ENCODE data around the gene DCXR. TPM values are rescaled to one million over a fixed set of nuclear protein-coding genes. Genes with fewer than 3 reads are reported as not detected.

DCXR gene
- total and polyA plus RNA-seq, 2 donors (not counting 3 experiments of a cell fraction or from before 2014, with no cell fraction given), result 93.0 to 178 TPM

DNA sequence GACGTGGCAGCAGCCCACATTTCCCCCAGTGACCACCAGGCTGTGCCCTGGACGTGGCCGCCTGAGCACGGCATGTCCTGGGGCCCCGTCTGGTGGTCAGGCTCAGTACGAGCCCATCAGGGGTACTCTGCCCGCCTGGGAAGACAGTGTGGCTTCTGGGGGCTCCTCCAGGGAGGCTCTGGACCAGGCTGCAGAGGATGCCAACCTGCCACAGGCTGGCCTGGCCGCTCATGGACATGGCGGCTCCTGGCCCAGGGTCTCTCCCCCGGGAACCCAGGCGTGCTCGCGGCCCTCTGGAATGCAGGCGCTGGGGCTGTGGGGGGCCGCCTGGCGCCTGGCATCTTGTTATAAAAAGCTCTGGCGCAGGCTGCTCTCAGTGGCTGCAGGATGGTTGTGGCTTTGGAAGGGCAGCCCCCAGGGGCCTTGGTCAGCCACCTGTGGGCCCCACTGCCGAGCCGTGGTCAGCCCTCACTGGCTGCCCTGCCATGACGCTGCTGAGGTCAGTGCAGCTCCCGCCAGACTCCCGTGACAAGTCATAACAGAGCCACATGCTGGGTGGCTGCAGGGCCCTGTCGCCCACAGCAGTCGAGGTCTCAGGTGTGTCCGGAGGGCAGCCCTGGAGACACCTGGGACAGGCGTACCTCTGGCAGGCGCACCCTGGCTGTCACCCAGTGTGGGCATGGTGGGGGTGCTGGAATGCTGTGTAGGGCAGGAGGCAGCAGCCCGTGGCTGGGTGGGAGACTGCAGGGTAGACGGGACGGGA lies 29.8 kb downstream of the DCXR start:
- Histone ChIP-seq H3K9me1 (replicated peaks; ENCODE audit: control insufficient read depth, extremely low read depth, insufficient read depth, low read length) (no peaks in the 10 kb centered on the region), H3K27me3 (ENCODE audit: control insufficient read depth in 2 of 2, insufficient read depth in 2 of 2, low read length in 2 of 2) (no peaks in the 10 kb centered on the region), H3K4me1 (ENCODE audit: control insufficient read depth, extremely low read depth, insufficient read depth, low read length) (peaks cover 13% of the 10 kb centered on the region), H3K79me2 (ENCODE audit: control insufficient read depth, insufficient read depth, low read length) (no peaks in the 10 kb centered on the region), H3K9me3 (replicated peaks; ENCODE audit: control insufficient read depth, insufficient read depth, low read length) (no peaks in the 10 kb centered on the region), H3K36me3 (ENCODE audit: control insufficient read depth in 2 of 2, extremely low read depth in 1 of 2, insufficient read depth in 2 of 2, low read length in 2 of 2) (no peaks in the 10 kb centered on the region), H3K4me2 (ENCODE audit: insufficient read depth, low read length) (no peak overlapping the region), H3K4me3 (replicated peaks in 1 of 3; ENCODE audit: insufficient read depth in 1 of 3, low read depth in 1 of 3, low read length in 3 of 3) (no peak overlapping the region), H3K27ac (ENCODE audit: insufficient read depth, low read depth, low read length) (no peak overlapping the region), H3K9ac (replicated peaks; ENCODE audit: extremely low read depth, insufficient read depth, low read length) (no peak overlapping the region), H2AFZ (ENCODE audit: low read depth, low read length) (no peak overlapping the region), H4K20me1 (replicated peaks; ENCODE audit: control insufficient read depth, extremely low read depth, insufficient read depth, low read length) (no peaks in the 10 kb centered on the region)
- POLR2A ChIA-PET, result no interaction called here
- FAIRE-seq (no peak), DNase-seq (ENCODE audit: low read depth, low spot score) (no peak)
- no peak for TF ChIP-seq FOS (IDR thresholded peaks at IDR 0.05; ENCODE audit: borderline replicate concordance, insufficient read depth, low read length)
- TF ChIP-seq JUN (IDR thresholded peaks at IDR 0.05; ENCODE audit: borderline replicate concordance, insufficient read depth, insufficient read length, low read depth), result no peak
- no peak for TF ChIP-seq GATA2 (IDR thresholded peaks at IDR 0.05; ENCODE audit: insufficient read depth, insufficient read length, low read depth, low read length)
- TF ChIP-seq, protein P1, sequence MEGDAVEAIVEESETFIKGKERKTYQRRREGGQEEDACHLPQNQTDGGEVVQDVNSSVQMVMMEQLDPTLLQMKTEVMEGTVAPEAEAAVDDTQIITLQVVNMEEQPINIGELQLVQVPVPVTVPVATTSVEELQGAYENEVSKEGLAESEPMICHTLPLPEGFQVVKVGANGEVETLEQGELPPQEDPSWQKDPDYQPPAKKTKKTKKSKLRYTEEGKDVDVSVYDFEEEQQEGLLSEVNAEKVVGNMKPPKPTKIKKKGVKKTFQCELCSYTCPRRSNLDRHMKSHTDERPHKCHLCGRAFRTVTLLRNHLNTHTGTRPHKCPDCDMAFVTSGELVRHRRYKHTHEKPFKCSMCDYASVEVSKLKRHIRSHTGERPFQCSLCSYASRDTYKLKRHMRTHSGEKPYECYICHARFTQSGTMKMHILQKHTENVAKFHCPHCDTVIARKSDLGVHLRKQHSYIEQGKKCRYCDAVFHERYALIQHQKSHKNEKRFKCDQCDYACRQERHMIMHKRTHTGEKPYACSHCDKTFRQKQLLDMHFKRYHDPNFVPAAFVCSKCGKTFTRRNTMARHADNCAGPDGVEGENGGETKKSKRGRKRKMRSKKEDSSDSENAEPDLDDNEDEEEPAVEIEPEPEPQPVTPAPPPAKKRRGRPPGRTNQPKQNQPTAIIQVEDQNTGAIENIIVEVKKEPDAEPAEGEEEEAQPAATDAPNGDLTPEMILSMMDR (IDR thresholded peaks at IDR 0.05; ENCODE audit: extremely low read depth in 1 of 2, insufficient read depth in 1 of 2, low read depth in 1 of 2, low read length in 2 of 2), result no peak
- no peak for TF ChIP-seq EZH2 (IDR thresholded peaks at IDR 0.05; ENCODE audit: borderline replicate concordance, low read depth, low read length, severe bottlenecking)
- TF ChIP-seq POLR2A (IDR thresholded peaks at IDR 0.05; ENCODE audit: low read depth, low read length), result no peak
- no peak for TF ChIP-seq MYC (IDR thresholded peaks at IDR 0.05; ENCODE audit: low read depth, low read length)
- TF ChIP-seq POLR2AphosphoS5 (IDR thresholded peaks at IDR 0.05; ENCODE audit: insufficient read depth, low read depth, low read length), result no peak
- TF ChIP-seq, protein P2, sequence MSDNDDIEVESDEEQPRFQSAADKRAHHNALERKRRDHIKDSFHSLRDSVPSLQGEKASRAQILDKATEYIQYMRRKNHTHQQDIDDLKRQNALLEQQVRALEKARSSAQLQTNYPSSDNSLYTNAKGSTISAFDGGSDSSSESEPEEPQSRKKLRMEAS (IDR thresholded peaks at IDR 0.05; ENCODE audit: insufficient read depth, insufficient read length), result no peak
- dilution Hi-C loops (cut with MboI; ENCODE audit: extremely low pct_ligation_motif_present, low sequenced_read_pairs), result no loop called here
- CTCF ChIA-PET, result no interaction called here
- intact Hi-C loops (cut with micrococcal nuclease), result no loop called here
- no TSS peak for BruUV-seq (replicated peaks)

All from endothelial cell of umbilical vein (primary cell).